ENCODE results near the gene ATP1A1.

ATP1A1 gene

GRCh38 chr1:116372651-116373430 lies at the start of gene ATP1A1:
Gene ATP1A1, plus strand, starts transcription at chr1:116373244. Its CDS starts 268 bp downstream, at chr1:116373512.
- DNase-seq, result peak; percentile 95

DNA sequence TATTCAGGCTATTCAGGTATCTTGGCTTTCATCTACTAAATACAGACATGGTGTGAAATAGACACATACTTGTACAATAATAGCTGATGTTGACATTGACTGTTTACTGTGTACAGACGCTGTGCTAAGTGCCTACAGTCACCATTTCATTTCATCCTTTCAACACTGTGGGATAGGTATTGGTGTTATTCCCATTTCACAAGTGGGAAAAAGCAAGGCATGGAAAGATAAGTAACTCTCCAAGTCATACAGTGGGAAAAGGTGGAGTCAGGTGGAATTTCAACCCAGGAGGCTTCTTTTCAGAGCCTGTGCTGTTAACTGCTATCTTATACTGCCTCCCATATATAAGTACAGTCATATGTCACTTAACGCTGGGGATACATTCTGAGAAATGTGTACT lies 49.6 kb upstream of the ATP1A1 start:
- no peak for DNase-seq

- no peak for DNase-seq
Observed at GRCh38 chr1:116324411-116324810, 48.6 kb upstream of the ATP1A1 start.

DNA sequence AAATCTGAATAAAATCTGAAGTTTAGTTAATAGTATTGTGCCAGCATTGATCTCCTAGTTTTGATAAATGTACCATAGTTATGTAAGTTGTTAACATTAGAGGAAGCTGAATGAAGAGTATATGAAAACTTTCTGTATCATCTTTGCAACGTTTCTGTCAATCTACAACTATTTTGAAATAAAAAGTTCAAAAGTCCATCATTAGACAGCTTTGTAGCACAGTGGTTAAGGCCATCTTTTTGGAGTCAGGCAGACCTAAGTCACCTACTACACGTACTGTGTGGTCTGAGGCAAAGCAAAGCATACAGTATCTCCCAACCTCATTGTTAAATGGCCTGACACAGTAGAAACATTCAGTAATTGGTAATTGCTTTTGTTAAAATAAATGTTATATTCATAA lies 47.9 kb upstream of the ATP1A1 start:
- no peak for DNase-seq

DNA sequence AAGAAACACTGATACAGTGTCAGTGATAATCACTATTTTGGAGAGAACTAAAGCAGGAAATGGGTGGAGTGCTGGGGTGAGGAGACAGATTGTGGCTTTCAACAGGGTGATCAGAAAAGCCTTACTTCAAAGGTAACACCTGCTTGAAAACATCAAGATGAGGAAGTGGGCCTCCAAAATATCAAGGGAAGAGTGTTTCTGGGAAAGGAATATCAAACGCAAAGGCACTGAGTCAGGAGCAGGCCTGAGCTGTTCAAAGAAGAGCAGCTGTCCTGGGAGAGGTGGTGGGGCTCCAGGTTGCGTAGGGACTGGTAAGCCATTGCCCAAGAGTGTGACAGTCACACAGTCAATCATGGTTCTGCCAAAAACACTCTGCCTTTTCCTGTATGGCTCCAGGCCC lies 47.1 kb upstream of the ATP1A1 start:
- DNase-seq, result peak; percentile 87

DNA sequence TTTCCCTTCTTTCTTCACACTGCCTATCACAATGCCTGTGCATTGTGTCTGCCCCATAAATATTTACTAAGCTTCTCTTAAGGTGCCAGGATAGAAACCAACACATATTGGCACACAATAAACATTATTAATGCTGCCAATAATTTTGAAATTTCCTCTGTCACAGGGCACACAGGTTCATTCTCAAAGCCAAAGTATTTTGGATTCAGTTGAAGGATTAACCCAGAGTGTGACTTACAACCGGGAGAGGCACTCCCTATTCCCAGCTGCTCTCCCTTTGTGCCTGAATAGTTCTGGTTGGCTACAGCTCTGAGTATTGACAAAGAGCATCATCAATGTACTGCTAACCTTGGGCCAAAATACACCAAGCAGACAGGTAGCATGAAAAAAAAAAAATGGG lies 46.6 kb upstream of the ATP1A1 start:
- no peak for DNase-seq

- DNase-seq, result no peak
Observed at GRCh38 chr1:116328671-116329070, 44.4 kb upstream of the ATP1A1 start.

DNA sequence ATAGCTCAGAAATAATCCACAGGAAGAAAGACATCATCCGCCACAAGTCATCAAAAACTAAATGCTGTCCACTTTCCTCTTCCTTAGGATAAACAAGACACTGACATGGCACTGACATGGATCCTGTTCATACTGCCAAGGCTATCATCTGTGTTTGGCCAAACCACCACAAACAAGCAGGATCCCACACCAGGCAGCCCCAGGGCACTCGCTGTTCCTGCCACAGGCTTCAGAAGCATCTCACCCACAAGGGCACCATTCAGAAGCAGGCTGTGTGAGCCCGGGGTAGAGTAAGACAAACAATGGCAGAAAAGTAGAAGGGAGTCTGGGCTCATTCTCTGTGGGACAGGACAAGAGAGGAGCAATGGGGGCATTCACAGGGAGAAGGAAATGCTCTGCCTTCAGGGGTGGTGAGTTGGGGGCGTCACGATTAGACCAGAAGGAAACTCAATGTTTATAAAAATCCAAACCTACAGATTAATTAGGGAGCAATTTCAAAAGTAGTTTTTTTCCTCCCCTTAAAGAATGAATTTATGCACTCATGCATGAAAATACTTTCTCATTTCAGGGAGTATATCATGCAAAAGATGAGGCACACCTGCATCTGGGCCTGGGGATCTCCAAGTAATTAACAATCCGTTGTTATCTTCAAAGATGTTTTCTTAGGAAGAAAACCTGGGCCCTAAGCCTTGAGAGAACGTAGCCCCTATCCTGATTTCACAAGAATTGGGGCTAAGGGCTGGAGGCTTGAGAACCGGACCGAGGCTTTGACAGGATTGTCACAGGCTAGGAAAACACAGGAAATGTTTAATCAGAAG lies 43.3 kb upstream of the ATP1A1 start:
- DNase-seq, result no peak

- DNase-seq, result no peak
Observed at GRCh38 chr1:116330342-116330652, 42.7 kb upstream of the ATP1A1 start.

- DNase-seq, result no peak
Observed at GRCh38 chr1:116330846-116331245, 42.2 kb upstream of the ATP1A1 start.

GRCh38 chr1:116331523-116331922 lies 41.5 kb upstream of the ATP1A1 start:
- no peak for DNase-seq

- no peak for DNase-seq
Observed at GRCh38 chr1:116332451-116332850, 40.6 kb upstream of the ATP1A1 start.

DNA sequence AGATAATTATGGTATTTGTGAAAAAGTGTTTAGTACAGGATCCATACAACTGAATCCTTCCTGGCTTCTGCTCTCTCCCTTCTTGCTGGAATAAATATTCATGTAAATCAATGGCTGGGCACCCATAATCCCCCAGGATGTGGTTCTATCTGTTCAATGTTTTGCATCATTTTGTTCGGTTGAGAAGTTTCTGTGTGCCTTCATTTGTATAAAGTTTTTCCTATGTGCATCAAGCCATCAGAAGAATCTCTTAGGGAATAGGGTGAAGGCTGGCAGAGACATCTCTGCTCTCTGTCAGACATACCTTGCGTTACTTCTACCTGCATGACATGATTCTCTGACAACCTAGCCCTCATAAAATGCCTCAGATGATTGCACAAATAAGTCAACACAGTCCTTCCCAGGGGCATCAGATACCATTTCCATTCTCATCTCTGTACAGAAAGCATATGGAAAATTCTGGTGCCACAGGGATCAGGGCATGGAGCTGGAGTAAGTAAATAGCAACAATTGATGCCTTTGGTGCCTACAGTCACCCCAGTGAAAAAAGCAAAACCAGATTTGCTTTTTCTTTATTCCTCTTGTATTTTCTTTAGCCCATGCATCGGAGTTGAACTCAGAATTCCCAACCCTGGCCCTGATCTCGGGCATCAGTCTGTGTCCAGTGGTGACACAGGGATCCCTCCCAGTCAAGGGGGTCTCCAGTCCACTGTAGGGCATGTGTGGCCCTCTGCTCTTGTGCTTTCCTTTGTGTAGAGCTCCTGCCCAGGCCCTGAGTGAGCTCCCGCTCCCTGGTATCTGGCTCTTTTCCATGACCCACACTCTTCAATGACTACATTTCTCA lies 39.7 kb upstream of the ATP1A1 start:
- no peak for DNase-seq

GRCh38 chr1:116334015-116334547 lies 39.0 kb upstream of the ATP1A1 start:
- DNase-seq, result no peak

- no peak for DNase-seq
Observed at GRCh38 chr1:116334868-116335635, 38.0 kb upstream of the ATP1A1 start.

DNA sequence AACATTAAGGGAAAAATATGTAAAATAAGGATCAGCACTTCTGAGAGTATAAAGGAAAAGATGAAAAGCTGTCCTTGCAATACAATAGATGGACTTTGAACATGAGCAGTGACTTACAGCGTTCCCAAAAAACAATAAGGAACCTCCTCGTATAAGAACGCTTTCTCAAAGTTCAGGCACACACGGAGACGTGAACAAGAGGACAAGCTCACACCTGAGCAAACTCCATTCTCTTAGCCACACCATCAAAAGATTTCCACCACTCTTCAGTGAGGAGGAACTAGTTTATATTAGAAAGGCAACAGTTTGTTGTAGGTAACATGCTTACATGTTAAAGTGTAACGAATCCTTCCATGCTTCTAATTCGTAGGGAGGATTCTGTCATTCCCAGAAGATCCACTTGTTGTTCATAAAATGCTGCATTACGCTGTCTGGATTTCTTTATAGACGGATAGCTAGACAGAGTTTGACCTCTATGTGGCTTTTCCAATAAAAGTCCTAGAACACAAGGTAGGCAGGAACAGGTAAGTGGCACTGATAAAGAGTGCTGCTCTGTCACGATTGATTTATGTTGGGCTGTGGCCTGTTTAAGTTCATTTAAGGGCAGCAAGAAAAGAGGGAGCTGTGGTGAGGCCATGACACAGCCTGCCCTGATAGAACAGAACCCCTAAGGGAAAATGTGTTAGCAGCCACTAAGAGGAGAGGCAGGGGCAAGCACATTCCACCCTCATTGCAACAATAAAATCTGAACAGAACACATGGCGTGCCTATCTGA lies 37.0 kb upstream of the ATP1A1 start:
- no peak for DNase-seq

DNA sequence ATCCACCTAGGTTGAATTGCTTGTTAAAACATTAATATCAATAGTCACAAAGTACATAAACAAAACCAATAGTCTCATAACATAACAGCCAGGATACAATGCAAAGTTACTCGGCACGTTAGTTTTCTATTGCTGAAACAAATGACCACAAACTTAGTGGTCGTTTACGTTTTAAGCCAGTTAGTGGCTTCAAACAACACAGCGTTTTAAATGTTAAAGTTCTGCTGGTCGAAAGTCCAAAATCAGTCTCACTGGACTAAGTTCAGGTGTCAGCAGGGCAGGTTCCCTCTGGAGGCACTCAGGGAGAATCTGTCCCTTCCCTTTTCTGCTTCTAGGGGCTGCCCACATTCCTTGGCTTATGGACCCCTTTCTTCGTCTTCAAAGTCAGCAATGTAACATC lies 35.6 kb upstream of the ATP1A1 start:
- no peak for DNase-seq

DNA sequence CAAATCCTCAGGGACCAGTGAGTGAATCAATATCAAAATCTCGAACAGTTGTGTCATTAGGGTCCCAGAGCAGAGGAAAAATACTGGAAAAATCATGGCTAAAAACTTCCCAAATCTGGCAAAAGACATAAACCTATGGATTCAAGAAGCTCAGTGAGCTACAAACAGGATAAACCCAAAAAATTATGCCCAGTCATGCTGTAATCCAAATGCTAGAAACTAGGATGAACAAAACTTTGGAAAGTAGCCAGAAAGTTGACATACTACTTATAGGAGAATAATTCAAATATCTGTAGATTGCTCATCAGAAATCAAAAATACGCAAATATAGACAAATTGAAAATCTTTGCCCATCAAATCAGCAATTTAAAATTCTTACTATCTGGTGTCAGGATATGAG lies 34.6 kb upstream of the ATP1A1 start:
- no peak for DNase-seq

GRCh38 chr1:116340506-116341231 lies 32.4 kb upstream of the ATP1A1 start:
- DNase-seq, result no peak

GRCh38 chr1:116343019-116343418 lies 30.0 kb upstream of the ATP1A1 start:
- no peak for DNase-seq

GRCh38 chr1:116345011-116345410 lies 28.0 kb upstream of the ATP1A1 start:
- DNase-seq, result no peak
